CD4-positive, CD25-positive, alpha-beta regulatory T cell (primary cell): Measurements from ENCODE around the gene NUP93. TPM values are rescaled to one million over a fixed set of nuclear protein-coding genes. Genes with fewer than 3 reads are reported as not detected.

ENCODE experiments used
- ATAC-seq, 2 donors: fragments of 150-1000 bp; cut with Tn5 transposase; one replicate each; pipeline ENCODE4 v1.10.0; 2021; ENCODE audit warnings: low read depth in 2 of 2, moderate number of reproducible peaks in 2 of 2, moderate library complexity in 1 of 2
- DNase-seq, 3 donors: peaks; one replicate each; pipeline versions ENCODE4 v3.0.0 to v3.0.0-alpha.2; 2012 to 2022; ENCODE audit warnings: mixed read lengths in 1 of 3
- H3K27ac ChIP-seq: one replicate; pipeline ENCODE4 v1.7.0; 2013; ENCODE audit warnings: mild to moderate bottlenecking, low read length; ENCODE audit not compliant: insufficient read depth, poor library complexity, severe bottlenecking
- H3K27me3 ChIP-seq: one replicate; pipeline ENCODE4 v1.7.0; 2013; ENCODE audit warnings: low read length; ENCODE audit not compliant: control insufficient read depth, insufficient read depth
- H3K36me3 ChIP-seq: one replicate; pipeline ENCODE4 v1.7.0; 2013; ENCODE audit warnings: mild to moderate bottlenecking, low read length, moderate library complexity; ENCODE audit not compliant: control insufficient read depth, insufficient read depth
- H3K4me1 ChIP-seq: 2 replicates; pipeline ENCODE4 v1.7.0; 2013; ENCODE audit warnings: mild to moderate bottlenecking, low read length; ENCODE audit not compliant: insufficient read depth, control insufficient read depth, poor library complexity, severe bottlenecking
- H3K4me3 ChIP-seq: one replicate; pipeline ENCODE4 v1.7.0; 2013; ENCODE audit warnings: low read depth, mild to moderate bottlenecking, low read length, moderate library complexity
- H3K9me3 ChIP-seq, 2 experiments: 1 replicate in 1 of 2; 2 replicates in 1 of 2; pipeline ENCODE4 v1.7.0; 2013; ENCODE audit warnings: low read length in 2 of 2, mild to moderate bottlenecking in 1 of 2, moderate library complexity in 1 of 2; ENCODE audit not compliant: control insufficient read depth in 2 of 2
- H3K27ac Mint-ChIP-seq, 3 donors: one replicate each; pipeline ENCODE4 v1.8.0; 2020 to 2022; ENCODE audit warnings: mild to moderate bottlenecking in 3 of 3, mixed read lengths in 3 of 3, moderate library complexity in 2 of 3
- H3K27me3 Mint-ChIP-seq: one replicate; pipeline ENCODE4 v1.8.0; 2022; ENCODE audit warnings: mild to moderate bottlenecking, mixed read lengths
- H3K36me3 Mint-ChIP-seq: one replicate; pipeline ENCODE4 v1.8.0; 2020; ENCODE audit warnings: mixed read lengths
- H3K4me1 Mint-ChIP-seq, 4 donors: one replicate each; pipeline ENCODE4 v1.8.0; 2020 to 2022; ENCODE audit warnings: mixed read lengths in 4 of 4, mild to moderate bottlenecking in 1 of 4
- H3K4me3 Mint-ChIP-seq, 4 donors: one replicate each; pipeline ENCODE4 v1.8.0; 2020 to 2022; ENCODE audit warnings: mild to moderate bottlenecking in 4 of 4, mixed read lengths in 4 of 4, moderate library complexity in 3 of 4
- H3K9me3 Mint-ChIP-seq, 7 donors: one replicate each; pipeline ENCODE4 v1.8.0; 2020 to 2022; ENCODE audit warnings: mixed read lengths in 7 of 7, mild to moderate bottlenecking in 3 of 7, moderate library complexity in 2 of 7
- polyA plus RNA-seq, 4 donors: library from polyadenylated mRNA; unstranded; fragments of 300-500 nt; fragmentation: Illumina TruSeq; gene quantifications; one replicate each; pipeline ENCODE4 v1.2.3, GENCODE V29; 2021
- total RNA-seq: library from RNA; stranded (reverse); gene quantifications from one replicate; pipeline ENCODE4 v1.2.3, GENCODE V29; 2022

The NUP93 gene
- total and polyA plus RNA-seq, 5 donors from 2014 or later = 55.0 to 92.7 (median 77.8) TPM

- H3K4me3 Mint-ChIP-seq = no peak overlapping the region
- Histone ChIP-seq H3K27ac (peak overlapping the region; percentile 5), H3K9me3 (no peaks in the 10 kb centered on the region), H3K27me3 (no peaks in the 10 kb centered on the region), H3K4me3 (no peak overlapping the region), H3K36me3 (peaks cover 39% of the 10 kb centered on the region), H3K4me1 (peaks cover 6% of the 10 kb centered on the region)
- peaks cover 38% of the 10 kb centered on the region for H3K36me3 Mint-ChIP-seq
- peaks cover 0 to 1% (median 0%) of the 10 kb centered on the region in 7 donors for H3K9me3 Mint-ChIP-seq
- DNase-seq (no peak), ATAC-seq (no peak)
- peaks cover 7% of the 10 kb centered on the region for H3K27me3 Mint-ChIP-seq
- H3K4me1 Mint-ChIP-seq = peaks cover 14 to 42% (median 22%) of the 10 kb centered on the region in 4 donors
- peak overlapping the region in 2 of 3 donors; percentile 31 to 84 for H3K27ac Mint-ChIP-seq
These were observed 94.4 kb downstream of the NUP93 start for GRCh38 chr16:56824331-56824730.

GRCh38 chr16:56824804-56825203, 94.9 kb downstream of the NUP93 start:
- H3K27ac ChIP-seq = no peak overlapping the region
- H3K9me3 ChIP-seq = no peaks in the 10 kb centered on the region
- peaks cover 6% of the 10 kb centered on the region for H3K4me1 ChIP-seq
- Mint-ChIP-seq H3K9me3 (peaks cover 0 to 1% (median 0%) of the 10 kb centered on the region in 7 donors), H3K4me1 (peaks cover 14 to 47% (median 24%) of the 10 kb centered on the region in 4 donors), H3K36me3 (peaks cover 40% of the 10 kb centered on the region), H3K27ac (peak overlapping the region; percentile 31 to 84 (median 43)), H3K4me3 (no peak overlapping the region), H3K27me3 (peaks cover 7% of the 10 kb centered on the region)
- H3K36me3 ChIP-seq = peaks cover 34% of the 10 kb centered on the region
- no peak overlapping the region for H3K4me3 ChIP-seq
- no peak for DNase-seq
- H3K27me3 ChIP-seq = no peaks in the 10 kb centered on the region
- ATAC-seq = no peak

GRCh38 chr16:56825826-56826225, 95.9 kb downstream of the NUP93 start:
- peaks cover 42% of the 10 kb centered on the region for H3K36me3 Mint-ChIP-seq
- Histone ChIP-seq H3K27me3 (no peaks in the 10 kb centered on the region), H3K4me1 (peaks cover 6% of the 10 kb centered on the region), H3K4me3 (no peak overlapping the region), H3K27ac (peak overlapping the region; percentile 14), H3K9me3 (no peaks in the 10 kb centered on the region), H3K36me3 (peaks cover 39% of the 10 kb centered on the region)
- ATAC-seq (no peak), DNase-seq (no peak)
- H3K9me3 Mint-ChIP-seq = peaks cover 0 to 1% (median 0%) of the 10 kb centered on the region in 7 donors
- peaks cover 14 to 48% (median 24%) of the 10 kb centered on the region in 4 donors for H3K4me1 Mint-ChIP-seq
- H3K4me3 Mint-ChIP-seq = peak overlapping the region in 1 of 4 donors; percentile 27
- H3K27me3 Mint-ChIP-seq = peaks cover 7% of the 10 kb centered on the region
- peak overlapping the region in 2 of 3 donors; percentile 55 to 91 for H3K27ac Mint-ChIP-seq

GRCh38 chr16:56828647-56829046, 98.7 kb downstream of the NUP93 start:
- Histone ChIP-seq H3K4me1 (peaks cover 6% of the 10 kb centered on the region), H3K9me3 (no peaks in the 10 kb centered on the region), H3K4me3 (no peak overlapping the region), H3K27me3 (no peaks in the 10 kb centered on the region), H3K27ac (no peak overlapping the region), H3K36me3 (peaks cover 44% of the 10 kb centered on the region)
- Mint-ChIP-seq H3K4me3 (peak overlapping the region in 1 of 4 donors; percentile 21), H3K4me1 (peaks cover 14 to 48% (median 24%) of the 10 kb centered on the region in 4 donors), H3K27ac (peak overlapping the region in 1 of 3 donors; percentile 69), H3K27me3 (peaks cover 7% of the 10 kb centered on the region), H3K9me3 (peaks cover 0 to 1% (median 0%) of the 10 kb centered on the region in 7 donors), H3K36me3 (peaks cover 52% of the 10 kb centered on the region)
- no peak for ATAC-seq
- DNase-seq = no peak

GRCh38 chr16:56830669-56831068, 100.7 kb downstream of the NUP93 start:
- no peak overlapping the region for H3K27ac ChIP-seq
- no peak for ATAC-seq
- Mint-ChIP-seq H3K36me3 (peaks cover 54% of the 10 kb centered on the region), H3K27ac (peak overlapping the region; percentile 20 to 79 (median 69)), H3K9me3 (peaks cover 0 to 1% (median 0%) of the 10 kb centered on the region in 7 donors), H3K4me1 (peaks cover 14 to 40% (median 23%) of the 10 kb centered on the region in 4 donors), H3K27me3 (peaks cover 4% of the 10 kb centered on the region), H3K4me3 (no peak overlapping the region)
- H3K27me3 ChIP-seq = no peaks in the 10 kb centered on the region
- no peak overlapping the region for H3K4me3 ChIP-seq
- peaks cover 48% of the 10 kb centered on the region for H3K36me3 ChIP-seq
- peaks cover 6% of the 10 kb centered on the region for H3K4me1 ChIP-seq
- DNase-seq = no peak
- no peaks in the 10 kb centered on the region for H3K9me3 ChIP-seq

- Mint-ChIP-seq H3K36me3 (peaks cover 63% of the 10 kb centered on the region), H3K9me3 (no peaks in the 10 kb centered on the region), H3K27me3 (no peaks in the 10 kb centered on the region), H3K4me1 (peaks cover 5 to 21% (median 11%) of the 10 kb centered on the region in 4 donors), H3K27ac (peak overlapping the region in 1 of 3 donors; percentile 59), H3K4me3 (no peak overlapping the region)
- ATAC-seq (no peak), DNase-seq (no peak)
- Histone ChIP-seq H3K9me3 (no peaks in the 10 kb centered on the region), H3K27me3 (no peaks in the 10 kb centered on the region), H3K36me3 (peaks cover 62% of the 10 kb centered on the region), H3K4me1 (no peaks in the 10 kb centered on the region), H3K27ac (no peak overlapping the region), H3K4me3 (no peak overlapping the region)
These were observed 102.8 kb downstream of the NUP93 start for GRCh38 chr16:56832768-56833167.

- no peaks in the 10 kb centered on the region for H3K27me3 ChIP-seq
- Mint-ChIP-seq H3K9me3 (no peaks in the 10 kb centered on the region), H3K27ac (peak overlapping the region in 1 of 3 donors; percentile 71), H3K36me3 (peaks cover 70% of the 10 kb centered on the region), H3K4me3 (no peak overlapping the region), H3K27me3 (no peaks in the 10 kb centered on the region), H3K4me1 (peaks cover 5 to 18% (median 11%) of the 10 kb centered on the region in 4 donors)
- H3K4me3 ChIP-seq = no peak overlapping the region
- H3K4me1 ChIP-seq = no peaks in the 10 kb centered on the region
- H3K9me3 ChIP-seq = no peaks in the 10 kb centered on the region
- H3K27ac ChIP-seq = no peak overlapping the region
- DNase-seq (no peak), ATAC-seq (no peak)
- H3K36me3 ChIP-seq = peaks cover 65% of the 10 kb centered on the region
These were observed 103.5 kb downstream of the NUP93 start for GRCh38 chr16:56833243-56833970.
